GM10266 (cell line): Measurements from ENCODE around the gene PNRC2.

Experiments
- DNase-seq: peaks from one replicate; pipeline ENCODE4 v3.0.0; 2012; ENCODE audit errors: extremely low spot score
- TF ChIP-seq, protein P1 (sequence below): IDR thresholded peaks from 2 replicates; pipeline ENCODE4 v1.5.1; 2012; ENCODE audit warnings: mild to moderate bottlenecking, low read depth; ENCODE audit not compliant: control insufficient read depth, insufficient read depth; ENCODE audit errors: missing control alignments

PNRC2 gene

DNA sequence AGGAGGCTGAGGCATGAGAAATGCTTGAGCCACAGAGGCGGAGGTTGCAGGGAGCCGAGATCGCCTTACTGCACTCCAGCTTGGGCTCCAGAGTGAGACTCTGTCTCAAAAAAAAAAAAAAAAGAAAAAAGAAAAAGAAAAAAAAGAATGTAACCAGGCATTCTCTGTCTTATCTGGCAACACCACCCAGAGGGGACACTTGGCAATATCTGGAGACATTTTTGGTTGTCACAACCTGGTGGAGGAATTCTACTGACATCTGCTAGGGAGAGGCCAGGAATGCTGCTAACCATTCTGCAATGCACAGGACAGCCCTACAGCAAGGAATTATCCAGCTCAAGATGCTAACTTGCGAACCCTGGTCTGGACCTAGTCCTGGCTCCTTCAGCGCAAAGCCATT is 44.2 kb upstream of the PNRC2 start:
- TF ChIP-seq, protein P1, sequence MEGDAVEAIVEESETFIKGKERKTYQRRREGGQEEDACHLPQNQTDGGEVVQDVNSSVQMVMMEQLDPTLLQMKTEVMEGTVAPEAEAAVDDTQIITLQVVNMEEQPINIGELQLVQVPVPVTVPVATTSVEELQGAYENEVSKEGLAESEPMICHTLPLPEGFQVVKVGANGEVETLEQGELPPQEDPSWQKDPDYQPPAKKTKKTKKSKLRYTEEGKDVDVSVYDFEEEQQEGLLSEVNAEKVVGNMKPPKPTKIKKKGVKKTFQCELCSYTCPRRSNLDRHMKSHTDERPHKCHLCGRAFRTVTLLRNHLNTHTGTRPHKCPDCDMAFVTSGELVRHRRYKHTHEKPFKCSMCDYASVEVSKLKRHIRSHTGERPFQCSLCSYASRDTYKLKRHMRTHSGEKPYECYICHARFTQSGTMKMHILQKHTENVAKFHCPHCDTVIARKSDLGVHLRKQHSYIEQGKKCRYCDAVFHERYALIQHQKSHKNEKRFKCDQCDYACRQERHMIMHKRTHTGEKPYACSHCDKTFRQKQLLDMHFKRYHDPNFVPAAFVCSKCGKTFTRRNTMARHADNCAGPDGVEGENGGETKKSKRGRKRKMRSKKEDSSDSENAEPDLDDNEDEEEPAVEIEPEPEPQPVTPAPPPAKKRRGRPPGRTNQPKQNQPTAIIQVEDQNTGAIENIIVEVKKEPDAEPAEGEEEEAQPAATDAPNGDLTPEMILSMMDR: peak; percentile 20
- no peak for DNase-seq

GRCh38 chr1:23916209-23917131 is 43.2 kb upstream of the PNRC2 start:
- TF ChIP-seq, protein P1: peak; percentile 83
- peak; percentile 81 for DNase-seq

- no peak for DNase-seq
- TF ChIP-seq, protein P1: no peak
These were observed 37.2 kb upstream of the PNRC2 start for GRCh38 chr1:23922321-23922943.

GRCh38 chr1:23923592-23924499 is 35.8 kb upstream of the PNRC2 start:
- no peak for DNase-seq
- TF ChIP-seq, protein P1: no peak

DNA sequence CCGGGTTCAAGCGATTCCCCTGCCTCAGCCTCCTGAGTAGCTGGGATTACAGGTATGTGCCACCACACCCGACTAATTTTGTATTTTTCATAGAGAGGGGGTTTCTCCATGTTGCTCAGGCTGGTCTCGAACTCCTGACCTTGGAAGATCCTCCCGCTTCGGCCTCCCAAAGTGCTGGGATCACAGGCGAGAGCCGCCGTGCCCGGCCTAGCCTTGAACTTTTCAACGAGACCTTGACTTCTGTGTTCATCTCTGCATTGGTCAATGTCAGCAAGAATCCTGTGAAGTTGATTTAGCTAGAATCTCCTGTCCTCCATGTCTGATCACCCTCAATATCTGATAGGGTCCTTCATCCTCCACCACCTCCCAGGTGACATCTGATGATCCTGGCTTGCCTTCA is 35.0 kb upstream of the PNRC2 start:
- no peak for DNase-seq
- TF ChIP-seq, protein P1: no peak

DNA sequence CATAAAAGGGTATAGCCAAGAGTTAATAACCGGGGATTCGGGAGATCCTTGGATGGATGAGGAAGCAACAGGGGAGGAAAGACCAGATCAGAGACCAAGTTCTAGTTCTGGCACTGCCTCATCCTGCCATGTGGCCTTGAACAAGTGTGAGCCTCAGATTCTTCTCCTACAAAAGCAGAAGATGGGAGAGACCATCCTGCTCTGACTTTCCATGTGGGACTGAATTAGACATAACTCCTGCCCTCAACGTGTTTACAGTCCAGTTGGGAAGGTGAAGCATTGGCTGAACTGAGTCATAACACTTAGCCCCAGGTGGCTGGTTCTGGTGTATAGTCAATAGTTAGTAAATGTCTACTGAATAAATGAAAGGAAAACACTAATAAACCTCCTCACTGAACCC is 34.3 kb upstream of the PNRC2 start:
- DNase-seq: no peak
- TF ChIP-seq, protein P1: no peak
